Measurements from ENCODE around the gene ZHX3. TPM values are rescaled to one million over a fixed set of nuclear protein-coding genes. Genes with fewer than 3 reads are reported as not detected.

The ZHX3 gene
- total RNA-seq, 1 donor, result 36.6 TPM

GRCh38 chr20:41173791-41174341 is 143.7 kb downstream of the ZHX3 start:
- H3K4me3 ChIP-seq (ENCODE audit: insufficient read depth, low read length), result no peak overlapping the region
- no peaks in the 10 kb centered on the region for H3K9me3 ChIP-seq (ENCODE audit: low read depth, low read length)
- H3K4me2 ChIP-seq (ENCODE audit: insufficient read depth, low read length), result no peak overlapping the region
- H3K27me3 ChIP-seq (ENCODE audit: insufficient read depth, low read length), result no peaks in the 10 kb centered on the region
- no peak overlapping the region for H3K27ac ChIP-seq (ENCODE audit: low read depth, low read length)
- no peak overlapping the region for H2AFZ ChIP-seq (ENCODE audit: low read length)
- peaks cover 60% of the 10 kb centered on the region for H3K36me3 ChIP-seq (ENCODE audit: insufficient read depth, low read length)
- peaks cover 4% of the 10 kb centered on the region for H4K20me1 ChIP-seq (ENCODE audit: insufficient read depth, low read length)
- no peak for DNase-seq (ENCODE audit: insufficient read length, low spot score, missing footprints)
- peaks cover 11% of the 10 kb centered on the region for H3K79me2 ChIP-seq (ENCODE audit: insufficient read depth, low read length)
- TF ChIP-seq CTCF (IDR thresholded peaks at IDR 0.05; ENCODE audit: extremely low read depth, low read depth, low read length), result no peak
- H3K4me1 ChIP-seq (ENCODE audit: insufficient read depth, low read length), result peaks cover 23% of the 10 kb centered on the region

- peak; percentile 97 for TF ChIP-seq CTCF (IDR thresholded peaks at IDR 0.05; ENCODE audit: extremely low read depth, low read depth, low read length)
- Histone ChIP-seq H3K4me2 (ENCODE audit: insufficient read depth, low read length) (no peak overlapping the region), H3K9me3 (ENCODE audit: low read depth, low read length) (no peaks in the 10 kb centered on the region), H3K4me1 (ENCODE audit: insufficient read depth, low read length) (peaks cover 17% of the 10 kb centered on the region), H3K27me3 (ENCODE audit: insufficient read depth, low read length) (no peaks in the 10 kb centered on the region), H3K27ac (ENCODE audit: low read depth, low read length) (no peak overlapping the region), H3K79me2 (ENCODE audit: insufficient read depth, low read length) (peaks cover 8% of the 10 kb centered on the region), H4K20me1 (ENCODE audit: insufficient read depth, low read length) (peaks cover 9% of the 10 kb centered on the region), H3K36me3 (ENCODE audit: insufficient read depth, low read length) (peaks cover 65% of the 10 kb centered on the region), H3K4me3 (ENCODE audit: insufficient read depth, low read length) (no peak overlapping the region), H2AFZ (ENCODE audit: low read length) (no peak overlapping the region)
- DNase-seq (ENCODE audit: insufficient read length, low spot score, missing footprints), result peak; percentile 97
Observed at GRCh38 chr20:41173161-41173721, 144.3 kb downstream of the ZHX3 start.

DNA sequence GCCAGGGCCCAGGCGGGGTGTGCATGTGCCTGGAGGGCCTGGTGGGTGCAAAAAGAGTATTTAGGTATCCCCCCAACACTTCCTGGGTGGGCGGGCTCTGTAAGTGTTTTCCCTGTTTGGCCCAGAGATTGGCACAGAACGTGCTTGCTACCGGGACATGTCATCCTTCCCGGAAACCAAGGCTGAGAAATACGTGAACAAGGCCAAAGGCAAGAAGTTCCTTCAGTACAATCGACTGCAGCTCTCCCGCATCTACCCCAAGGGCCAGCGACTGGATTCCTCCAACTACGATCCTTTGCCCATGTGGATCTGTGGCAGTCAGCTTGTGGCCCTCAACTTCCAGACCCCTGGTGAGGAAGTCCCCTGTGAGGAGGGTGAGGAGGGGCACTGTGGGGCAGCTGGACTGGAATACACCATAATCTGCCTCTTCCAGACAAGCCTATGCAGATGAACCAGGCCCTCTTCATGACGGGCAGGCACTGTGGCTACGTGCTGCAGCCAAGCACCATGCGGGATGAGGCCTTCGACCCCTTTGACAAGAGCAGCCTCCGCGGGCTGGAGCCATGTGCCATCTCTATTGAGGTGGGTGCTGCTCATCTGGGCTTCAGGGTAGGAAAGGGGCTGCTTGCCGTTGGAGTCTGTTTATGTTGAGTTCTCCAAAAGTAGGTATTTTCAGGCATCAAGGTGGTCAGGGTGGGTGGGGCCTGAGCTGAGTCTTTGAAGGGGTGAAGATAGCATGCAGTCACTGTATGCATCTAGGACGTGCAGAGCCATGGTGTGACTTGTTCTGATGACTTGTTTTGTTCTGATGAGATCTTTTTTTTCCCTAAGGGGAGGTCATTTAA is 145.0 kb downstream of the ZHX3 start:
- H3K27me3 ChIP-seq (ENCODE audit: insufficient read depth, low read length), result no peaks in the 10 kb centered on the region
- no peak for TF ChIP-seq CTCF (IDR thresholded peaks at IDR 0.05; ENCODE audit: extremely low read depth, low read depth, low read length)
- peak; percentile 75 for DNase-seq (ENCODE audit: insufficient read length, low spot score, missing footprints)
- H4K20me1 ChIP-seq (ENCODE audit: insufficient read depth, low read length), result peaks cover 9% of the 10 kb centered on the region
- H3K4me2 ChIP-seq (ENCODE audit: insufficient read depth, low read length), result no peak overlapping the region
- no peak overlapping the region for H3K27ac ChIP-seq (ENCODE audit: low read depth, low read length)
- H3K36me3 ChIP-seq (ENCODE audit: insufficient read depth, low read length), result peaks cover 67% of the 10 kb centered on the region
- H3K9me3 ChIP-seq (ENCODE audit: low read depth, low read length), result no peaks in the 10 kb centered on the region
- peaks cover 10% of the 10 kb centered on the region for H3K4me1 ChIP-seq (ENCODE audit: insufficient read depth, low read length)
- H2AFZ ChIP-seq (ENCODE audit: low read length), result no peak overlapping the region
- H3K4me3 ChIP-seq (ENCODE audit: insufficient read depth, low read length), result no peak overlapping the region
- H3K79me2 ChIP-seq (ENCODE audit: insufficient read depth, low read length), result peaks cover 8% of the 10 kb centered on the region

- DNase-seq (ENCODE audit: insufficient read length, low spot score, missing footprints), result no peak
- Histone ChIP-seq H3K27me3 (ENCODE audit: insufficient read depth, low read length) (no peaks in the 10 kb centered on the region), H4K20me1 (ENCODE audit: insufficient read depth, low read length) (peaks cover 9% of the 10 kb centered on the region), H3K27ac (ENCODE audit: low read depth, low read length) (no peak overlapping the region), H3K9me3 (ENCODE audit: low read depth, low read length) (no peaks in the 10 kb centered on the region), H2AFZ (ENCODE audit: low read length) (no peak overlapping the region), H3K4me2 (ENCODE audit: insufficient read depth, low read length) (no peak overlapping the region), H3K36me3 (ENCODE audit: insufficient read depth, low read length) (peaks cover 73% of the 10 kb centered on the region), H3K79me2 (ENCODE audit: insufficient read depth, low read length) (peaks cover 4% of the 10 kb centered on the region), H3K4me1 (ENCODE audit: insufficient read depth, low read length) (peaks cover 3% of the 10 kb centered on the region), H3K4me3 (ENCODE audit: insufficient read depth, low read length) (no peak overlapping the region)
- no peak for TF ChIP-seq CTCF (IDR thresholded peaks at IDR 0.05; ENCODE audit: extremely low read depth, low read depth, low read length)
Observed at GRCh38 chr20:41171736-41172295, 145.7 kb downstream of the ZHX3 start.
